ENCODE measurements around the gene STXBP1.
"Not testable (repeated sequence)": the region's sequence is repeated elsewhere in the genome, so short reads cannot be mapped to it uniquely, and the experiment has no call there.

STXBP1 gene

GRCh38 chr9:127574072-127574993, 37.7 kb upstream of the STXBP1 start:
- Histone ChIP-seq H3K9ac (peak overlapping the region in 10 of 11 experiments; percentile 38 to 73 (median 62); a peak in 18 of 22 replicates), H3K36me3 (no peaks in the 10 kb centered on the region), H3K27ac (peak overlapping the region; percentile 43 to 88 (median 77); a peak in 21 of 22 replicates), H3K4me2 (peak overlapping the region; percentile 27 to 99 (median 95)), H3K27me3 (no peaks in the 10 kb centered on the region), H4K20me1 (no peaks in the 10 kb centered on the region), H3K4me1 (peaks cover 48 to 98% (median 92%) of the 10 kb centered on the region in 10 experiments), H3K4me3 (peak overlapping the region in 5 of 10 experiments; percentile 9 to 50 (median 43); a peak in 8 of 20 replicates), H3K9me3 (replicated peaks in 1 of 11) (no peaks in the 10 kb centered on the region)
- no peak; a peak in 1 of 22 replicates for TF ChIP-seq Cebpa-rat (IDR thresholded peaks at IDR 0.05)

GRCh38 chr9:127575875-127576778, 36.0 kb upstream of the STXBP1 start:
- Histone ChIP-seq H3K27ac (peak overlapping the region; percentile 38 to 88 (median 77); a peak in 19 of 22 replicates), H3K27me3 (no peaks in the 10 kb centered on the region), H3K4me3 (peak overlapping the region in 3 of 10 experiments; percentile 4 to 54 (median 50); a peak in 3 of 20 replicates), H3K9me3 (replicated peaks in 1 of 11) (no peaks in the 10 kb centered on the region), H3K4me2 (peak overlapping the region; percentile 27 to 99 (median 95)), H3K4me1 (peaks cover 50 to 98% (median 93%) of the 10 kb centered on the region in 10 experiments), H3K9ac (peak overlapping the region in 10 of 11 experiments; percentile 11 to 79 (median 50); a peak in 13 of 22 replicates), H3K36me3 (no peaks in the 10 kb centered on the region), H4K20me1 (no peaks in the 10 kb centered on the region)
- TF ChIP-seq Cebpa-rat (IDR thresholded peaks at IDR 0.05), result no peak

GRCh38 chr9:127577194-127577593, 34.9 kb upstream of the STXBP1 start:
- Histone ChIP-seq H3K4me1 (peaks cover 53 to 93% (median 92%) of the 10 kb centered on the region in 10 experiments), H3K9ac (peak overlapping the region in 5 of 11 experiments; percentile 22 to 86 (median 60); a peak in 6 of 22 replicates), H3K4me3 (peak overlapping the region in 4 of 10 experiments; percentile 34 to 67 (median 59); a peak in 5 of 20 replicates), H3K27ac (peak overlapping the region in 8 of 11 experiments; percentile 30 to 93 (median 85); a peak in 9 of 22 replicates), H3K4me2 (peak overlapping the region in 10 of 11 experiments; percentile 7 to 99 (median 95); a peak in 17 of 22 replicates)
- H4K20me1 ChIP-seq; H3K27me3 ChIP-seq; H3K9me3 ChIP-seq (replicated peaks in 1 of 11); H3K36me3 ChIP-seq: not testable (repeated sequence)

GRCh38 chr9:127578627-127578951, 33.5 kb upstream of the STXBP1 start:
- Histone ChIP-seq H3K4me3 (peak overlapping the region in 7 of 10 experiments; percentile 47 to 67 (median 50); a peak in 13 of 20 replicates), H4K20me1 (no peaks in the 10 kb centered on the region), H3K4me2 (peak overlapping the region; percentile 78 to 99 (median 95)), H3K4me1 (peaks cover 53 to 93% (median 79%) of the 10 kb centered on the region in 10 experiments), H3K27ac (peak overlapping the region; percentile 9 to 93 (median 87); a peak in 21 of 22 replicates), H3K9me3 (replicated peaks in 1 of 11) (peaks cover 0 to 10% (median 0%) of the 10 kb centered on the region in 11 experiments; a peak in 4 of 22 replicates), H3K9ac (peak overlapping the region; percentile 46 to 86 (median 77); a peak in 21 of 22 replicates), H3K27me3 (no peaks in the 10 kb centered on the region), H3K36me3 (peaks cover 0 to 9% (median 0%) of the 10 kb centered on the region in 11 experiments; a peak in 1 of 22 replicates)
- TF ChIP-seq Cebpa-rat (IDR thresholded peaks at IDR 0.05), result no peak

- Histone ChIP-seq H3K27me3 (no peaks in the 10 kb centered on the region), H3K9ac (peak overlapping the region; percentile 66 to 86 (median 77)), H3K27ac (peak overlapping the region; percentile 67 to 93 (median 87)), H3K9me3 (replicated peaks in 1 of 11) (peaks cover 0 to 14% (median 0%) of the 10 kb centered on the region in 11 experiments; a peak in 4 of 22 replicates), H3K4me3 (peak overlapping the region in 9 of 10 experiments; percentile 18 to 67 (median 50); a peak in 14 of 20 replicates), H3K4me2 (peak overlapping the region; percentile 78 to 99 (median 95)), H3K4me1 (peaks cover 52 to 93% (median 75%) of the 10 kb centered on the region in 10 experiments), H3K36me3 (peaks cover 0 to 9% (median 0%) of the 10 kb centered on the region in 11 experiments; a peak in 1 of 22 replicates), H4K20me1 (no peaks in the 10 kb centered on the region)
- TF ChIP-seq Cebpa-rat (IDR thresholded peaks at IDR 0.05), result no peak
These were observed 32.9 kb upstream of the STXBP1 start for GRCh38 chr9:127578952-127579853.

- Histone ChIP-seq H3K36me3 (peaks cover 0 to 9% (median 0%) of the 10 kb centered on the region in 11 experiments; a peak in 1 of 22 replicates), H3K9ac (peak overlapping the region in 7 of 11 experiments; percentile 14 to 86 (median 79); a peak in 8 of 22 replicates), H3K27me3 (no peaks in the 10 kb centered on the region), H3K4me1 (peaks cover 40 to 92% (median 67%) of the 10 kb centered on the region in 10 experiments), H4K20me1 (no peaks in the 10 kb centered on the region), H3K27ac (peak overlapping the region in 7 of 11 experiments; percentile 5 to 93 (median 87); a peak in 10 of 22 replicates), H3K4me2 (peak overlapping the region; percentile 57 to 99 (median 95); a peak in 21 of 22 replicates), H3K4me3 (peak overlapping the region in 4 of 10 experiments; percentile 50 to 67 (median 59); a peak in 9 of 20 replicates), H3K9me3 (replicated peaks in 1 of 11) (peaks cover 0 to 14% (median 0%) of the 10 kb centered on the region in 11 experiments; a peak in 4 of 22 replicates)
- TF ChIP-seq Cebpa-rat (IDR thresholded peaks at IDR 0.05), result no peak
These were observed 31.7 kb upstream of the STXBP1 start for GRCh38 chr9:127580366-127580765.

GRCh38 chr9:127580879-127581475, 31.1 kb upstream of the STXBP1 start:
- H3K36me3 ChIP-seq, result peaks cover 0 to 9% (median 0%) of the 10 kb centered on the region in 11 experiments; a peak in 1 of 22 replicates
- H3K4me1 ChIP-seq, result peaks cover 34 to 92% (median 64%) of the 10 kb centered on the region in 10 experiments
- peaks cover 0 to 14% (median 0%) of the 10 kb centered on the region in 11 experiments; a peak in 4 of 22 replicates for H3K9me3 ChIP-seq (replicated peaks in 1 of 11)
- H3K4me2 ChIP-seq, result peak overlapping the region; percentile 57 to 99 (median 95); a peak in 21 of 22 replicates
- no peak for TF ChIP-seq Cebpa-rat (IDR thresholded peaks at IDR 0.05)
- H3K4me3 ChIP-seq, result peak overlapping the region in 4 of 10 experiments; percentile 50 to 67 (median 59); a peak in 8 of 20 replicates
- H3K27ac ChIP-seq, result peak overlapping the region in 6 of 11 experiments; percentile 5 to 93 (median 88); a peak in 8 of 22 replicates
- H3K9ac ChIP-seq, result peak overlapping the region in 9 of 11 experiments; percentile 3 to 86 (median 35); a peak in 11 of 22 replicates
- no peaks in the 10 kb centered on the region for H3K27me3 ChIP-seq
- peaks cover 0 to 4% (median 0%) of the 10 kb centered on the region in 11 experiments; a peak in 1 of 22 replicates for H4K20me1 ChIP-seq

- peaks cover 0 to 18% (median 0%) of the 10 kb centered on the region in 11 experiments; a peak in 3 of 22 replicates for H4K20me1 ChIP-seq
- not testable (repeated sequence) for H3K36me3 ChIP-seq, H3K9ac ChIP-seq, H3K27me3 ChIP-seq, H3K27ac ChIP-seq, H3K4me3 ChIP-seq
- H3K4me1 ChIP-seq, result peaks cover 20 to 80% (median 35%) of the 10 kb centered on the region in 10 experiments
- H3K4me2 ChIP-seq, result peak overlapping the region in 4 of 11 experiments; percentile 41 to 75 (median 62); a peak in 7 of 22 replicates
- H3K9me3 ChIP-seq (replicated peaks in 1 of 11), result peaks cover 0 to 14% (median 0%) of the 10 kb centered on the region in 11 experiments; a peak in 4 of 22 replicates
These were observed 27.6 kb upstream of the STXBP1 start for GRCh38 chr9:127584474-127584805.
